HepG2 (cell line): ENCODE results near the gene FSD2. TPM values are rescaled to one million over a fixed set of nuclear protein-coding genes. Genes with fewer than 3 reads are reported as not detected.

Source experiments
- ATAC-seq: fragments of 200-7000 bp; cut with Tn5 transposase; 3 replicates; pipeline ENCODE4 v1.9.1; 2020; ENCODE audit warnings: mild to moderate bottlenecking, moderate library complexity
- BruUV-seq: library from RNA; stranded (reverse); fragments of 400-500 nt; replicated peaks from 2 replicates; lab custom pipeline; 2021; lab: Mats Ljungman, UMichigan
- CTCF ChIA-PET: fragments of 300-600 bp; formaldehyde crosslinking; extraction: SDS; loops from one replicate; lab custom pipeline; 2021; ENCODE audit warnings: low total read pairs, inconsistent platforms, low intra/inter-chr PET ratio; lab: Yijun Ruan, JAX
- POLR2A ChIA-PET: fragments of 350-600 bp; sonication (Branson Sonifier 250); formaldehyde crosslinking; loops from one replicate; lab custom pipeline; 2020; ENCODE audit warnings: antibody characterized with exemption, inconsistent platforms; lab: Yijun Ruan, JAX
- DNase-seq: peaks from one replicate; pipeline ENCODE4 v3.0.0-alpha.2; 2015; ENCODE audit warnings: low spot score
- FAIRE-seq: peaks from 3 replicates; lab custom pipeline; 2011; peaks lifted over from hg19 to GRCh38; lab: Jason Lieb, UNC
- H2AFZ ChIP-seq: one replicate; pipeline ENCODE4 v1.6.1; 2011; ENCODE audit warnings: low read length, inconsistent platforms
- H3K27ac ChIP-seq: fragments of 300-600 bp; 3 replicates; pipeline ENCODE4 v1.8.0; 2011; ENCODE audit warnings: mixed run types, mild to moderate bottlenecking, mixed read lengths, low read length, inconsistent platforms; ENCODE audit not compliant: insufficient read depth; ENCODE audit errors: extremely low read length
- H3K27me3 ChIP-seq, 2 experiments: fragments of 200-600 bp in 1 of 2; 2 replicates in 1 of 2; 3 replicates in 1 of 2; pipeline versions ENCODE4 v1.6.0 to v1.8.0; 2011; ENCODE audit warnings: low read length in 2 of 2, mild to moderate bottlenecking in 2 of 2, moderate library complexity in 2 of 2, inconsistent platforms in 1 of 2; ENCODE audit not compliant: insufficient read depth in 2 of 2, control insufficient read depth in 1 of 2
- H3K36me3 ChIP-seq, 2 experiments: fragments of 200-600 bp in 1 of 2; replicated peaks in 1 of 2; 2 replicates in 1 of 2; 3 replicates in 1 of 2; pipeline versions ENCODE4 v1.5.1 to v1.8.0; 2011; ENCODE audit warnings: low read length in 2 of 2, inconsistent platforms in 1 of 2; ENCODE audit not compliant: insufficient read depth in 2 of 2, control insufficient read depth in 1 of 2
- H3K4me1 ChIP-seq: 2 replicates; pipeline ENCODE4 v1.5.1; 2012; ENCODE audit warnings: low read length, inconsistent platforms; ENCODE audit not compliant: insufficient read depth
- H3K4me2 ChIP-seq: 2 replicates; pipeline ENCODE4 v1.6.0; 2011; ENCODE audit warnings: low read depth, low read length, inconsistent platforms
- H3K4me3 ChIP-seq, 3 experiments: fragments of 200-600 bp in 1 of 3; sonication (generic), shearing (Covaris generic) in 1 of 3; replicated peaks in 1 of 3; 2 replicates each; pipeline ENCODE4 v1.5.1; 2011 to 2016; ENCODE audit warnings: low read length in 3 of 3, inconsistent platforms in 2 of 3, low read depth in 2 of 3, mild to moderate bottlenecking in 2 of 3, control low read depth in 1 of 3, mixed read lengths in 1 of 3; ENCODE audit not compliant: insufficient read depth in 1 of 3
- H3K79me2 ChIP-seq: one replicate; pipeline ENCODE4 v1.6.1; 2011; ENCODE audit warnings: low read length, inconsistent platforms; ENCODE audit not compliant: insufficient read depth
- H3K9ac ChIP-seq: 2 replicates; pipeline ENCODE4 v1.6.0; 2011; ENCODE audit warnings: mild to moderate bottlenecking, low read depth, low read length, inconsistent platforms; ENCODE audit not compliant: insufficient read depth
- H3K9me3 ChIP-seq: 2 replicates; pipeline ENCODE4 v1.5.1; 2012; ENCODE audit warnings: mild to moderate bottlenecking, low read length
- H4K20me1 ChIP-seq: 2 replicates; pipeline ENCODE4 v1.6.0; 2011; ENCODE audit warnings: inconsistent platforms, mild to moderate bottlenecking, low read length, moderate library complexity; ENCODE audit not compliant: insufficient read depth
- ARHGAP35 ChIP-seq: sonication (generic); formaldehyde crosslinking; IDR thresholded peaks from 2 replicates; pipeline ENCODE4 v1.9.0; 2022; ENCODE audit warnings: mild to moderate bottlenecking, inconsistent platforms, moderate library complexity, missing genetic modification reagents, borderline replicate concordance
- HNRNPH1 ChIP-seq: fragments of 200-400 bp; formaldehyde crosslinking; optimal IDR thresholded peaks from 2 replicates; pipeline ENCODE3; 2017; ENCODE audit warnings: mild to moderate bottlenecking, low read depth, low read length
- PRPF4 ChIP-seq: fragments of 200-400 bp; formaldehyde crosslinking; IDR thresholded peaks from 2 replicates; pipeline ENCODE4 v1.6.1; 2016; ENCODE audit warnings: low read length, low read depth; ENCODE audit not compliant: poor library complexity, severe bottlenecking
- SOX5 ChIP-seq: IDR thresholded peaks from 2 replicates; pipeline ENCODE4 v1.6.1; 2016; ENCODE audit warnings: borderline replicate concordance
- SRSF4 ChIP-seq: fragments of 200-400 bp; formaldehyde crosslinking; IDR thresholded peaks from one replicate; pipeline ENCODE4 v1.6.1; 2018; ENCODE audit warnings: mild to moderate bottlenecking, low read depth, low read length, moderate library complexity; ENCODE audit not compliant: poor library complexity, severe bottlenecking
- ZMYM3 ChIP-seq: sonication (generic); formaldehyde crosslinking; IDR thresholded peaks from 2 replicates; pipeline ENCODE4 v1.5.1; 2020; ENCODE audit warnings: mild to moderate bottlenecking, missing genetic modification reagents
- ZNF510 ChIP-seq: sonication (generic); formaldehyde crosslinking; IDR thresholded peaks from 2 replicates; pipeline ENCODE4 v1.4.0; 2020; ENCODE audit warnings: low read depth, mild to moderate bottlenecking, missing genetic modification reagents
- ZNF549 ChIP-seq: sonication (generic); formaldehyde crosslinking; IDR thresholded peaks from 2 replicates; pipeline ENCODE4 v1.5.0; 2020; ENCODE audit warnings: missing genetic modification reagents
- WGBS: methylation state at CpG from one replicate; pipeline ENCODE4 v1.1.6; 2017; ENCODE audit warnings: low lambda C conversion rate; 5-methylcytosine and 5-hydroxymethylcytosine counted together
- in situ Hi-C: cut with HindIII; loops from 2 replicates; pipeline ENCODE4 v1.10.0; 2017; ENCODE audit warnings: low pct_unique_long_range_greater_than_20kb; ENCODE audit not compliant: extremely low pct_ligation_motif_present
- intact Hi-C: fragments of 100-400 bp; cut with micrococcal nuclease; formaldehyde crosslinking; loops from one replicate; pipeline ENCODE4 v1.10.0; 2022; ENCODE audit not compliant: unreplicated experiment
- polyA plus RNA-seq, 8 experiments: library from polyadenylated mRNA; depleted of rRNA in 3 of 8; stranded (reverse) in 7 of 8; unstranded in 1 of 8; fragments of >200 nt; fragmentation: Illumina TruSeq in 4 of 8; extraction: Trizol in 4 of 8; gene quantifications; 2 replicates each; pipeline versions ENCODE4 v1.2.1 to v1.2.3, GENCODE V29; 2011 to 2016; ENCODE audit warnings: low read depth in 4 of 8, missing spikeins in 1 of 8, mixed read lengths in 1 of 8; ENCODE audit not compliant: insufficient read depth in 1 of 8
- total RNA-seq, 5 experiments: library from RNA; depleted of rRNA; stranded (reverse); fragments of >200 nt; fragmentation: Illumina TruSeq; extraction: Trizol; gene quantifications; 2 replicates each; pipeline ENCODE4 v1.2.3, GENCODE V29; 2016; ENCODE audit warnings: low read depth in 1 of 5
- TF ChIP-seq, protein P1 (sequence below), 2 experiments: sonication (generic) in 1 of 2; formaldehyde crosslinking in 1 of 2; IDR thresholded peaks; 2 replicates each; pipeline versions ENCODE4 v1.5.1 to v1.6.1; 2011 to 2020; ENCODE audit warnings: borderline replicate concordance in 1 of 2, low read depth in 1 of 2, low read length in 1 of 2, mild to moderate bottlenecking in 1 of 2, missing genetic modification reagents in 1 of 2, moderate library complexity in 1 of 2
- TF ChIP-seq, protein P2 (sequence below): sonication (generic); formaldehyde crosslinking; IDR thresholded peaks from 2 replicates; pipeline ENCODE4 v1.8.0; 2023; ENCODE audit warnings: mild to moderate bottlenecking, missing genetic modification reagents
- TF ChIP-seq, protein P3 (sequence below): IDR thresholded peaks from 2 replicates; pipeline ENCODE4 v1.6.1; 2016; ENCODE audit warnings: mild to moderate bottlenecking

FSD2 gene
- total and polyA plus RNA-seq, 2 of the 13 experiments (the other 11 are each of a cell fraction or from before 2014, with no cell fraction given) = not detected

DNA sequence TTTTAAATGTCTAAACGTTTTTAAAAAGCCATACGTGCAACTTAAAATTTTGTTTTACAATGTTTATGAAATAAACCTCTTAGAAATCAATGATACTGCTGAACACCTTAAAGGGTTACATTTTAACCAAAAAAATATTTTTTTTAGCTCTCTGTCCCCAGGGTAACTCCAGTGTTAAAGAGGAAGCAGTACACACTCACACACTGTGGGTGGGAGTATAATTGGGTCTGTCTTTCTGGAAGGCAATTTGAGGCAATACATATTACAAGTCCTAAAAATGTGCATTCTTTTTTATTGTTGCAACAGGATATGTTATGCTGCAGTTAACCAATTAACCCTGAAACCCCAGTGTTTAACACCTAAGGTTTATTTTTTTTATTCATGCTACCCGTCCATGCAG, 37.7 kb upstream of the FSD2 start:
- POLR2A ChIA-PET = no interaction called here
- DNase-seq = no peak

DNA sequence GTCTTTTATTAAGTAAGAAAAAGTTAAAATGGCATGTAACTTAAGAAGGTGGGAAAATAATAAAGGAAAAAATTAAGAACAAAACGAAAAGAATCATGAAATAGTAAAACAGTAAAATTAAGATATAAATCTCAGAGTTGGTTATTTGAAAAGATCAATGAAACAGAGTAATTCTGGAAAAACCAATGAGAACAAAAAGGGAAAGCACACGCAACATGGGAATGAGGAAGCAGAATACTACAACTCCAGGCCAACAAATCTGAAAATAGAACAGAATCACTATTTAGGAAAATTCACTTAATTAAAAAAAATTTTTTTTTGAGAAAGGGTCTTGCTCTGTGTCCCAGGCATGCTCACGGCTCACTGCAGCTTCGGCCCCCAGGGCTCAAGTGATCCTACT, 34.3 kb upstream of the FSD2 start:
- ATAC-seq (no peak), DNase-seq (no peak), FAIRE-seq (no peak)
- in situ Hi-C loops = no loop called here
- Histone ChIP-seq H3K9me3 (no peaks in the 10 kb centered on the region), H4K20me1 (no peaks in the 10 kb centered on the region), H3K4me1 (no peaks in the 10 kb centered on the region), H3K79me2 (no peaks in the 10 kb centered on the region), H3K9ac (no peak overlapping the region), H3K4me3 (no peak overlapping the region), H3K27ac (no peak overlapping the region), H2AFZ (no peak overlapping the region), H3K36me3 (peaks cover 2 to 11% of the 10 kb centered on the region in 2 experiments; a peak in 1 of 5 replicates), H3K4me2 (no peak overlapping the region), H3K27me3 (no peaks in the 10 kb centered on the region)
- ChIA-PET CTCF (no interaction called here), POLR2A (no interaction called here)
- intact Hi-C loops = no loop called here
- TF ChIP-seq, protein P1, sequence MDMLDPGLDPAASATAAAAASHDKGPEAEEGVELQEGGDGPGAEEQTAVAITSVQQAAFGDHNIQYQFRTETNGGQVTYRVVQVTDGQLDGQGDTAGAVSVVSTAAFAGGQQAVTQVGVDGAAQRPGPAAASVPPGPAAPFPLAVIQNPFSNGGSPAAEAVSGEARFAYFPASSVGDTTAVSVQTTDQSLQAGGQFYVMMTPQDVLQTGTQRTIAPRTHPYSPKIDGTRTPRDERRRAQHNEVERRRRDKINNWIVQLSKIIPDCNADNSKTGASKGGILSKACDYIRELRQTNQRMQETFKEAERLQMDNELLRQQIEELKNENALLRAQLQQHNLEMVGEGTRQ (IDR thresholded peaks at IDR 0.05; ENCODE audit: low read depth, low read length) = no peak
- TF ChIP-seq, protein P1 (CRISPR knock-in tag; IDR thresholded peaks at IDR 0.05; ENCODE audit: borderline replicate concordance) = no peak
- TF ChIP-seq ZNF510 (CRISPR knock-in tag) (no peak), PRPF4 (no peak), SRSF4 (no peak), ZNF549 (no peak), HNRNPH1 (no peak), ZMYM3 (CRISPR knock-in tag) (no peak), SOX5 (CRISPR knock-in tag) (no peak), ARHGAP35 (CRISPR knock-in tag) (no peak)
- TF ChIP-seq, protein P2, sequence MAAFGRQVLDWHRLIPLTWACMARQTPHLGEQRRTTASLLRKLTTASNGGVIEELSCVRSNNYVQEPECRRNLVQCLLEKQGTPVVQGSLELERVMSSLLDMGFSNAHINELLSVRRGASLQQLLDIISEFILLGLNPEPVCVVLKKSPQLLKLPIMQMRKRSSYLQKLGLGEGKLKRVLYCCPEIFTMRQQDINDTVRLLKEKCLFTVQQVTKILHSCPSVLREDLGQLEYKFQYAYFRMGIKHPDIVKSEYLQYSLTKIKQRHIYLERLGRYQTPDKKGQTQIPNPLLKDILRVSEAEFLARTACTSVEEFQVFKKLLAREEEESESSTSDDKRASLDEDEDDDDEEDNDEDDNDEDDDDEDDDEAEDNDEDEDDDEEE (CRISPR knock-in tag) = no peak
- WGBS = 81% methylated on average over 4 of the region's 4 CpGs
- BruUV-seq = no TSS peak

More for the DNA sequence above, 37.7 kb upstream of the FSD2 start:
- Histone ChIP-seq H2AFZ (no peak overlapping the region), H3K4me2 (no peak overlapping the region), H3K9me3 (no peaks in the 10 kb centered on the region), H3K27me3 (no peaks in the 10 kb centered on the region), H3K4me3 (no peak overlapping the region), H3K79me2 (no peaks in the 10 kb centered on the region), H3K36me3 (no peaks in the 10 kb centered on the region), H4K20me1 (no peaks in the 10 kb centered on the region), H3K27ac (no peak overlapping the region), H3K4me1 (no peaks in the 10 kb centered on the region), H3K9ac (no peak overlapping the region)
- intact Hi-C loops (no loop called here), in situ Hi-C loops (no loop called here)
- TF ChIP-seq, protein P3, sequence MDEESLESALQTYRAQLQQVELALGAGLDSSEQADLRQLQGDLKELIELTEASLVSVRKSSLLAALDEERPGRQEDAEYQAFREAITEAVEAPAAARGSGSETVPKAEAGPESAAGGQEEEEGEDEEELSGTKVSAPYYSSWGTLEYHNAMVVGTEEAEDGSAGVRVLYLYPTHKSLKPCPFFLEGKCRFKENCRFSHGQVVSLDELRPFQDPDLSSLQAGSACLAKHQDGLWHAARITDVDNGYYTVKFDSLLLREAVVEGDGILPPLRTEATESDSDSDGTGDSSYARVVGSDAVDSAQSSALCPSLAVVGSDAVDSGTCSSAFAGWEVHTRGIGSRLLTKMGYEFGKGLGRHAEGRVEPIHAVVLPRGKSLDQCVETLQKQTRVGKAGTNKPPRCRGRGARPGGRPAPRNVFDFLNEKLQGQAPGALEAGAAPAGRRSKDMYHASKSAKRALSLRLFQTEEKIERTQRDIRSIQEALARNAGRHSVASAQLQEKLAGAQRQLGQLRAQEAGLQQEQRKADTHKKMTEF (CRISPR knock-in tag) = no peak
- WGBS = 70% methylated on average over 3 of the region's 3 CpGs
- BruUV-seq = no TSS peak
- CTCF ChIA-PET = no interaction called here
- FAIRE-seq (no peak), ATAC-seq (no peak)
